Psoas muscle (tissue), 8 donors: ENCODE results near the gene GPR17. TPM values are rescaled to one million over a fixed set of nuclear protein-coding genes. Genes with fewer than 3 reads are reported as not detected.

ENCODE experiments used
- ATAC-seq, 4 donors: fragments of 200-7000 bp; cut with Tn5 transposase; one replicate each; pipeline ENCODE4 v1.9.1; 2020; ENCODE audit warnings: moderate library complexity in 3 of 4, mild to moderate bottlenecking in 2 of 4
- DNase-seq, 2 donors: peaks; one replicate each; pipeline ENCODE4 v3.0.0-alpha.2; 2020
- H3K27ac ChIP-seq: fragments of 200-600 bp; one replicate; pipeline ENCODE4 v1.8.0; 2022
- H3K27me3 ChIP-seq, 3 donors: fragments of 200-600 bp in 1 of 3; one replicate each; pipeline versions ENCODE4 v1.6.1 to v1.8.0; 2013 to 2022; ENCODE audit warnings: low read length in 2 of 3, mild to moderate bottlenecking in 2 of 3, moderate library complexity in 1 of 3; ENCODE audit not compliant: insufficient read depth in 3 of 3
- H3K36me3 ChIP-seq, 2 donors: fragments of 200-600 bp in 1 of 2; one replicate each; pipeline versions ENCODE4 v1.6.1 to v1.8.0; 2013 to 2022; ENCODE audit warnings: low read depth in 1 of 2, mild to moderate bottlenecking in 1 of 2, moderate library complexity in 1 of 2; ENCODE audit not compliant: insufficient read depth in 1 of 2
- H3K4me1 ChIP-seq: fragments of 200-600 bp; one replicate; pipeline ENCODE4 v1.8.0; 2022
- H3K4me3 ChIP-seq: fragments of 200-600 bp; one replicate; pipeline ENCODE4 v1.8.0; 2022; ENCODE audit warnings: mild to moderate bottlenecking
- H3K9me3 ChIP-seq: fragments of 200-600 bp; one replicate; pipeline ENCODE4 v1.8.0; 2022
- CTCF ChIP-seq: fragments of 200-600 bp; IDR thresholded peaks from one replicate; pipeline ENCODE4 v1.8.0; 2022; ENCODE audit warnings: antibody characterized with exemption
- WGBS, 3 donors: extraction: QIAGEN DNeasy Blood & Tissue Kit; methylation state at CpG; one replicate each; pipeline versions ENCODE4 v1.1.6 to v1.1.7; 2013; 5-methylcytosine and 5-hydroxymethylcytosine counted together
- intact Hi-C, 2 donors: fragments of 100-400 bp; cut with DNase I; formaldehyde crosslinking; loops; one replicate each; pipeline versions ENCODE4 v1.11.0 to v1.14.2; 2022
- polyA plus RNA-seq, 3 donors: library from polyadenylated mRNA; stranded (reverse); fragments of 200-250 nt; gene quantifications; one replicate each; pipeline ENCODE4 v1.2.3, GENCODE V29; 2013
- total RNA-seq, 4 donors: library from RNA; stranded (reverse); fragmentation: NEBNext Ultra II Directional in 2 of 4; extraction: Animal tissue kit (Norgen Biotek cat#: 25700) in 2 of 4; gene quantifications; one replicate each; pipeline versions ENCODE4 v1.2.1 to v1.2.4, GENCODE V29; 2021 to 2023
- donor health status: healthy with polysubstance abuse.
- donor health status: DM: no; HTN: no; CAD: no; lungs with moderate emphysema.
- donor health status: Bipolar disorder and iron deficiency.
- donor health status: healthy.
- donor health status: DM: yes; HTN: yes; CAD: no.
- donor health status: DM: no; HTN: no; CAD: no.
- donor health status: DM: no; HTN: no; CAD: no.
- donor health status: DM: yes; HTN: yes; CAD: no.

Gene GPR17
- total and polyA plus RNA-seq, 7 donors = 0.14 to 0.35 (median 0.19) TPM; not detected in 3

GRCh38 chr2:127650041-127650784, 4.3 kb downstream of the GPR17 start:
- WGBS, 3 donors = 67 to 75% (median 71%) methylated on average over 16 to 17 of the region's 17 CpGs
- no peaks in the 10 kb centered on the region for H3K9me3 ChIP-seq
- no peak overlapping the region for H3K4me3 ChIP-seq
- H3K27ac ChIP-seq = peak overlapping the region; percentile 15
- peaks cover 0 to 3% of the 10 kb centered on the region in 2 donors for H3K36me3 ChIP-seq
- TF ChIP-seq CTCF = no peak
- DNase-seq (peak; percentile 20 to 53), ATAC-seq (peak in 3 of 4 donors; percentile 4 to 28 (median 12))
- peaks cover 16% of the 10 kb centered on the region for H3K4me1 ChIP-seq
- H3K27me3 ChIP-seq = no peaks in the 10 kb centered on the region
- intact Hi-C loops = loop anchor here (10.0 kb wide), 2 partner anchors 115 to 125 kb away; partner anchors contain the start of genes IWS1 (in 1 of the 2) and MYO7B (in 1 of the 2)

DNA sequence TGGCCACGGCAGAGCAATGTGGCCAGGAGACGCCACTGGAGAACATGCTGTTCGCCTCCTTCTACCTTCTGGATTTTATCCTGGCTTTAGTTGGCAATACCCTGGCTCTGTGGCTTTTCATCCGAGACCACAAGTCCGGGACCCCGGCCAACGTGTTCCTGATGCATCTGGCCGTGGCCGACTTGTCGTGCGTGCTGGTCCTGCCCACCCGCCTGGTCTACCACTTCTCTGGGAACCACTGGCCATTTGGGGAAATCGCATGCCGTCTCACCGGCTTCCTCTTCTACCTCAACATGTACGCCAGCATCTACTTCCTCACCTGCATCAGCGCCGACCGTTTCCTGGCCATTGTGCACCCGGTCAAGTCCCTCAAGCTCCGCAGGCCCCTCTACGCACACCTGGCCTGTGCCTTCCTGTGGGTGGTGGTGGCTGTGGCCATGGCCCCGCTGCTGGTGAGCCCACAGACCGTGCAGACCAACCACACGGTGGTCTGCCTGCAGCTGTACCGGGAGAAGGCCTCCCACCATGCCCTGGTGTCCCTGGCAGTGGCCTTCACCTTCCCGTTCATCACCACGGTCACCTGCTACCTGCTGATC, 4.9 kb downstream of the GPR17 start:
- no peak overlapping the region for H3K27ac ChIP-seq
- no peaks in the 10 kb centered on the region for H3K27me3 ChIP-seq
- H3K4me3 ChIP-seq = no peak overlapping the region
- DNase-seq (peak; percentile 21 to 47), ATAC-seq (no peak)
- H3K36me3 ChIP-seq = peaks cover 0 to 3% of the 10 kb centered on the region in 2 donors
- no peak for TF ChIP-seq CTCF
- intact Hi-C loops = loop anchor here (10.0 kb wide), 2 partner anchors 116 to 126 kb away; partner anchors contain the start of genes IWS1 (in 1 of the 2) and MYO7B (in 1 of the 2)
- WGBS, 3 donors = 84 to 92% (median 91%) methylated on average over 28 of the region's 28 CpGs
- peaks cover 16% of the 10 kb centered on the region for H3K4me1 ChIP-seq
- H3K9me3 ChIP-seq = no peaks in the 10 kb centered on the region

GRCh38 chr2:127651381-127651809, 5.4 kb downstream of the GPR17 start:
- intact Hi-C loops = loop anchor here (10.0 kb wide), 2 partner anchors 117 to 127 kb away; partner anchors contain the start of genes IWS1 (in 1 of the 2) and MYO7B (in 1 of the 2)
- TF ChIP-seq CTCF = no peak
- DNase-seq (peak; percentile 12 to 50), ATAC-seq (no peak)
- Histone ChIP-seq H3K27ac (peak overlapping the region; percentile 16), H3K4me1 (peaks cover 16% of the 10 kb centered on the region), H3K27me3 (no peaks in the 10 kb centered on the region), H3K36me3 (peaks cover 0 to 3% of the 10 kb centered on the region in 2 donors), H3K9me3 (no peaks in the 10 kb centered on the region), H3K4me3 (no peak overlapping the region)
- 93 to 97% (median 95%) methylated on average over 29 of the region's 29 CpGs for WGBS, 3 donors

GRCh38 chr2:127651971-127652550, 6.1 kb downstream of the GPR17 start:
- H3K27me3 ChIP-seq = no peaks in the 10 kb centered on the region
- DNase-seq (peak; percentile 67 to 77), ATAC-seq (peak in 3 of 4 donors; percentile 17 to 27 (median 20))
- peaks cover 13% of the 10 kb centered on the region for H3K4me1 ChIP-seq
- peaks cover 0 to 3% of the 10 kb centered on the region in 2 donors for H3K36me3 ChIP-seq
- H3K27ac ChIP-seq = peak overlapping the region; percentile 16
- TF ChIP-seq CTCF = no peak
- H3K9me3 ChIP-seq = no peaks in the 10 kb centered on the region
- intact Hi-C loops = loop anchor here (10.0 kb wide), 2 partner anchors 117 to 127 kb away; partner anchors contain the start of genes IWS1 (in 1 of the 2) and MYO7B (in 1 of the 2)
- 71 to 79% (median 78%) methylated on average over 14 of the region's 14 CpGs for WGBS, 3 donors
- H3K4me3 ChIP-seq = no peak overlapping the region
